Peyer's patch (tissue), 4 donors: ENCODE results near the gene TMEM25.

ENCODE experiments used
- POLR2A ChIP-seq, 2 donors: fragments of 450-650 bp; IDR thresholded peaks; one replicate each; pipeline ENCODE4 v1.5.1; 2017; ENCODE audit warnings: antibody characterized with exemption in 2 of 2, mild to moderate bottlenecking in 2 of 2, moderate library complexity in 2 of 2
- TF ChIP-seq, protein P1 (sequence below), 6 experiments: fragments of 450-650 bp in 4 of 6; fragments of 200-600 bp in 2 of 6; sonication (generic) in 1 of 6; IDR thresholded peaks; one replicate each; pipeline ENCODE4 v1.5.1; 2017 to 2019; ENCODE audit warnings: antibody characterized with exemption in 6 of 6, mild to moderate bottlenecking in 3 of 6, moderate library complexity in 1 of 6

DNA sequence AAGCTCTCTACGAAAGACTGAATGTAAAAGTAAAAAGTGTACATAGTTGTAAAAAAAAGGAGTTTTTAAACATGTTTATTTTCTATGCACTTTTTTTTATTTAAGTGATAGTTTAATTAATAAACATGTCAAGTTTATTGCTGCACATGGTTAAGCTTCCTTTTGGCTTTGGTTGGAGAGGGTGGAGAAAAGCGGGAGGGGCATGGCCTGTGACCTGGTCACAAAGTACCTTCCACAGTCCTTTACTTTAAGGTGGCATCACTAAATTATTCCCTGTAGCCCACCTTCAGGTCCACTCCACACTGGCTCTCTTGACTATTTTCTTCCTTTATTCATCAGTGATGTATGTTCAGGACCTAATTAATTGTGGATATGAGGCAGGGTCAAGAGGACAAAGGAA lies 4.3 kb upstream of the TMEM25 start:
- TF ChIP-seq POLR2A (IDR thresholded peaks at IDR 0.05), result no peak
- TF ChIP-seq, protein P1, sequence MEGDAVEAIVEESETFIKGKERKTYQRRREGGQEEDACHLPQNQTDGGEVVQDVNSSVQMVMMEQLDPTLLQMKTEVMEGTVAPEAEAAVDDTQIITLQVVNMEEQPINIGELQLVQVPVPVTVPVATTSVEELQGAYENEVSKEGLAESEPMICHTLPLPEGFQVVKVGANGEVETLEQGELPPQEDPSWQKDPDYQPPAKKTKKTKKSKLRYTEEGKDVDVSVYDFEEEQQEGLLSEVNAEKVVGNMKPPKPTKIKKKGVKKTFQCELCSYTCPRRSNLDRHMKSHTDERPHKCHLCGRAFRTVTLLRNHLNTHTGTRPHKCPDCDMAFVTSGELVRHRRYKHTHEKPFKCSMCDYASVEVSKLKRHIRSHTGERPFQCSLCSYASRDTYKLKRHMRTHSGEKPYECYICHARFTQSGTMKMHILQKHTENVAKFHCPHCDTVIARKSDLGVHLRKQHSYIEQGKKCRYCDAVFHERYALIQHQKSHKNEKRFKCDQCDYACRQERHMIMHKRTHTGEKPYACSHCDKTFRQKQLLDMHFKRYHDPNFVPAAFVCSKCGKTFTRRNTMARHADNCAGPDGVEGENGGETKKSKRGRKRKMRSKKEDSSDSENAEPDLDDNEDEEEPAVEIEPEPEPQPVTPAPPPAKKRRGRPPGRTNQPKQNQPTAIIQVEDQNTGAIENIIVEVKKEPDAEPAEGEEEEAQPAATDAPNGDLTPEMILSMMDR (IDR thresholded peaks at IDR 0.05), result no peak
